HG02642 (cell line): Measurements from ENCODE around the gene DACT1.

Experiments
- ATAC-seq: cut with Tn5 transposase; IDR thresholded peaks from one replicate; pipeline ENCODE4 v1.9.1; 2021; ENCODE audit warnings: mild to moderate bottlenecking; ENCODE audit not compliant: unreplicated experiment, poor library complexity

DACT1 gene

GRCh38 chr14:58665773-58666500 lies 28.2 kb downstream of the DACT1 start:
- ATAC-seq = no peak

- no peak for ATAC-seq
Observed at GRCh38 chr14:58666737-58667136, 29.0 kb downstream of the DACT1 start.

- ATAC-seq = no peak
Observed at GRCh38 chr14:58667900-58668299, 30.1 kb downstream of the DACT1 start.

- no peak for ATAC-seq
Observed at GRCh38 chr14:58668848-58669480, 31.2 kb downstream of the DACT1 start.

- no peak for ATAC-seq
Observed at GRCh38 chr14:58669556-58670200, 31.9 kb downstream of the DACT1 start.

GRCh38 chr14:58671024-58671423 lies 33.3 kb downstream of the DACT1 start:
- ATAC-seq = no peak

GRCh38 chr14:58671436-58671835 lies 33.7 kb downstream of the DACT1 start:
- ATAC-seq = no peak

GRCh38 chr14:58673722-58674121 lies 36.0 kb downstream of the DACT1 start:
- no peak for ATAC-seq

- no peak for ATAC-seq
Observed at GRCh38 chr14:58677001-58677400, 39.2 kb downstream of the DACT1 start.

- no peak for ATAC-seq
Observed at GRCh38 chr14:58677517-58677916, 39.8 kb downstream of the DACT1 start.

GRCh38 chr14:58677996-58678395 lies 40.2 kb downstream of the DACT1 start:
- ATAC-seq = no peak

- no peak for ATAC-seq
Observed at GRCh38 chr14:58680698-58681097, 42.9 kb downstream of the DACT1 start.

- no peak for ATAC-seq
Observed at GRCh38 chr14:58687232-58687795, 49.6 kb downstream of the DACT1 start.

GRCh38 chr14:58690801-58691516 lies 53.2 kb downstream of the DACT1 start:
- no peak for ATAC-seq

- ATAC-seq = no peak
Observed at GRCh38 chr14:58693048-58693447, 55.3 kb downstream of the DACT1 start.

GRCh38 chr14:58695514-58695913 lies 57.8 kb downstream of the DACT1 start:
- no peak for ATAC-seq

- ATAC-seq = no peak
Observed at GRCh38 chr14:58697266-58697929, 59.6 kb downstream of the DACT1 start.
